HepG2 (cell line): ENCODE results near the gene GABRB1.

Experiments
- EZH2 ChIP-seq: conservative IDR thresholded peaks from 2 replicates; pipeline ENCODE4 v1.6.1; 2012; ENCODE audit warnings: mild to moderate bottlenecking, low read depth, low read length, moderate library complexity
- FOXA1 ChIP-seq, 2 experiments: fragments of 450-650 bp in 1 of 2; sonication (generic) in 1 of 2; formaldehyde crosslinking in 1 of 2; IDR thresholded peaks; 2 replicates each; pipeline versions ENCODE4 v1.4.0 to v1.6.1; 2016 to 2020; ENCODE audit warnings: missing genetic modification reagents in 1 of 2
- MXI1 ChIP-seq: IDR thresholded peaks from 3 replicates; pipeline ENCODE4 v1.6.1; 2012; ENCODE audit warnings: low read depth, low read length, inconsistent platforms, borderline replicate concordance
- SIN3A ChIP-seq: IDR thresholded peaks from 2 replicates; pipeline ENCODE4 v1.6.1; 2011; ENCODE audit warnings: low read depth, mild to moderate bottlenecking, control low read depth, low read length, borderline replicate concordance

DNA sequence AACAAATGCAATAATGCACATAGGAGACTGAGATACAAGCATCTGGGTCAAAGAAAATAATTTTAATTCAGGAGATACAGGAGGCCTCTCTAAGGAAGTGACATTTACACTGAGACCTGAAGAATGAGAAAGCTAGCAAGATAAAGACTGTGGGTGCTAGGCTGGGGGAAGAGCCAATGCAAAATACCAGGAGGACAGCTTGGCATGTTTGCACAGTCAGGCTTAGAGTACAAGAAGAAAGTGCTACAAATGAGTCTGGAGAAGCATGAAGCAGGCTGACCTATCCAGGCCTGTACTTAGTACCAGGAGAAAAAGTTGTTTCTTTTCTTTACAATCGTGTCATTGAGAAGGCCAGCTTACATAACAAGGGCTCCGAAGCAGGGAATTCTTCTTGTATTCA, 56.9 kb downstream of the GABRB1 start:
- TF ChIP-seq EZH2 (no peak), SIN3A (no peak), FOXA1 (IDR thresholded peaks at IDR 0.05) (no peak), FOXA1 (CRISPR knock-in tag; IDR thresholded peaks at IDR 0.05) (no peak), MXI1 (no peak)
